ENCODE measurements around the gene EHD2.

EHD2 gene

GRCh38 chr19:47749326-47749725 lies 36.1 kb downstream of the EHD2 start:
- TF ChIP-seq, protein P1, sequence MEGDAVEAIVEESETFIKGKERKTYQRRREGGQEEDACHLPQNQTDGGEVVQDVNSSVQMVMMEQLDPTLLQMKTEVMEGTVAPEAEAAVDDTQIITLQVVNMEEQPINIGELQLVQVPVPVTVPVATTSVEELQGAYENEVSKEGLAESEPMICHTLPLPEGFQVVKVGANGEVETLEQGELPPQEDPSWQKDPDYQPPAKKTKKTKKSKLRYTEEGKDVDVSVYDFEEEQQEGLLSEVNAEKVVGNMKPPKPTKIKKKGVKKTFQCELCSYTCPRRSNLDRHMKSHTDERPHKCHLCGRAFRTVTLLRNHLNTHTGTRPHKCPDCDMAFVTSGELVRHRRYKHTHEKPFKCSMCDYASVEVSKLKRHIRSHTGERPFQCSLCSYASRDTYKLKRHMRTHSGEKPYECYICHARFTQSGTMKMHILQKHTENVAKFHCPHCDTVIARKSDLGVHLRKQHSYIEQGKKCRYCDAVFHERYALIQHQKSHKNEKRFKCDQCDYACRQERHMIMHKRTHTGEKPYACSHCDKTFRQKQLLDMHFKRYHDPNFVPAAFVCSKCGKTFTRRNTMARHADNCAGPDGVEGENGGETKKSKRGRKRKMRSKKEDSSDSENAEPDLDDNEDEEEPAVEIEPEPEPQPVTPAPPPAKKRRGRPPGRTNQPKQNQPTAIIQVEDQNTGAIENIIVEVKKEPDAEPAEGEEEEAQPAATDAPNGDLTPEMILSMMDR (conservative IDR thresholded peaks at IDR 0.05; ENCODE audit: control insufficient read depth, insufficient read depth, low read depth, low read length) = no peak
- DNase-seq (ENCODE audit: low read depth) = no peak
- H3K4me3 ChIP-seq (ENCODE audit: control insufficient read depth, low read depth, low read length) = no peak overlapping the region

DNA sequence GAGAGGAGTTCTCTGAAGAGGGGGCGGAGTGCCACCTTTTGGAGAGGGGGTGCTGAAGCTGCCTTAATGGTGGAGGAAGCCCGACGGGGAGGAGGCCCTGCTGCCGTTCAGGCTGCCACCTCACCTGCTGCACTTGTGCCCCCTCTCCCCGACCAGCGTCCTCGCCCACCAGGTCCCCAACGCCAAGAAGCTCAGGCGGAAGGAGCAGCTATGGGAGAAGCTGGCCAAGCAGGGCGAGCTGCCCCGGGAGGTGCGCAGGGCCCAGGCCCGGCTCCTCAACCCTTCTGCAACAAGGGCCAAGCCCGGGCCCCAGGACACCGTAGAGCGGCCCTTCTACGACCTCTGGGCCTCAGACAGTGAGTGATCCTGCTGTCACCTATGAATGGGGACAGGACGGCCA lies 37.5 kb downstream of the EHD2 start:
- DNase-seq (ENCODE audit: low read depth) = no peak
- TF ChIP-seq, protein P1 (conservative IDR thresholded peaks at IDR 0.05; ENCODE audit: control insufficient read depth, insufficient read depth, low read depth, low read length) = no peak
- H3K4me3 ChIP-seq (ENCODE audit: control insufficient read depth, low read depth, low read length) = no peak overlapping the region

DNA sequence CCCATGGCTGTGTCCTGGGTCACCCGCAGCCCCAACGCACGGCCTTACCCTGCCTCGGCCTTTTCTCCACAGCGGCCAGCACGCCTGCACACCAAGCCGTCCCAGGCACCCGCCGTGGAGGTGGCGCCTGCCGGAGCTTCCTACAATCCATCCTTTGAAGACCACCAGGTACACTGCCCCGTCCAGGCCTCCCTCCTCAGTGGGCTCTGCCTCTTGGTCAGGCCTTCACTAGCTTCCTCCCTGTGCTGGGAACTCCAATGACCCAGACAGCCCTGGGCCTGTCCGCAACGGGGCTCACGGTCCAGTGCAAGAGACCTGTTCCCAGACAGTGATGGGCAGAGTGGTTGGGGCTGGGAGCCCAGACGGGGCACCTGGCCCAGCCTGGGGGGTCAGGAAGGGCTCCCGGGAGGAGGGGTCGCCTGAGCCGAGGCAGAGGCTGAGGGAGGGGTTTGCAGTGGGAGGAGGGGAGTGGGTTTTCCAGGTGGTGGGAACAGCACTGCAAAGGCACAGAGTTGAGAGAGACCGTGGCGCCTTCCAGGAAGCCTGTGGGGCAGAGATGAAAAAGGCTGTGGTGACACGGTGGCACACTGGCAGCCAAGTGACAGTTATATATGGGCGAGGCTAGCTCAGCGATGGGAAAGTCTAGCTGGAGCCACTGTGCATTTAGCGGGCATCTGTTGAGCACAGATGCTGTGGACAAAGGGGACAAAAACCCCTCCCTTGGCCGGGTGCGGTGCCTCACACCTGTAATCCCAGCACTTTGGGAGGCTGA lies 39.4 kb downstream of the EHD2 start:
- TF ChIP-seq, protein P1 (conservative IDR thresholded peaks at IDR 0.05; ENCODE audit: control insufficient read depth, insufficient read depth, low read depth, low read length) = no peak
- no peak overlapping the region for H3K4me3 ChIP-seq (ENCODE audit: control insufficient read depth, low read depth, low read length)
- DNase-seq (ENCODE audit: low read depth) = no peak

DNA sequence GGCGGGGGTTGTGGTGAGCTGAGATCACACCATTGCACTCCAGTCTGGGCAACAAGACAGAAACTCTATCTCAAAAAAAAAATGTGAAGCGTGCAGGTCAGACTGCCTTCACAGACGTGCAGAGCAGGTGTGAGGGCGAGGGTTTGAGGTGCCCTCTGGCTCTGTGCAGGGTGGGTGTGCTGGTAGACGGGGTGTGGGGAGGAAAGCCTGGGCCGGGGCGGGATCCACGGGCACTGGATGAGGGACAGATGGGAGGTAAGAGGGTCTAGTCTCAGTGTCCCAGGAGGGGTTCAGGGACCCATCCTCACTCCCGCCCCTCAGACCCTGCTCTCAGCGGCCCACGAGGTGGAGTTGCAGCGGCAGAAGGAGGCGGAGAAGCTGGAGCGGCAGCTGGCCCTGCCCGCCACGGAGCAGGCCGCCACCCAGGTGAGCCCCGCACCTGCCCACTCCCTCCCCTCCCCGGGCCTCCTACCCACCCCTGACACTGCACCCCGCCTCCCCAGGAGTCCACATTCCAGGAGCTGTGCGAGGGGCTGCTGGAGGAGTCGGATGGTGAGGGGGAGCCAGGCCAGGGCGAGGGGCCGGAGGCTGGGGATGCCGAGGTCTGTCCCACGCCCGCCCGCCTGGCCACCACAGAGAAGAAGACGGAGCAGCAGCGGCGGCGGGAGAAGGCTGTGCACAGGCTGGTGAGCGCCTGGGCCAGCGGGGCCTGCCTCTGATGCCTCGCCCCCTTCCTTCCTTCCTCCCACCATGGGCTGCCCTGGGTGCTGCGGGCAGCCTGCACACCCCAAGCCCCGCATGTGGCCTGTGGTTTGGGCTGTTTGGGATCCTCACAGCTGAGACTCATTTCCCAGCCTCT lies 41.2 kb downstream of the EHD2 start:
- H3K4me3 ChIP-seq (ENCODE audit: control insufficient read depth, low read depth, low read length) = no peak overlapping the region
- TF ChIP-seq, protein P1 (conservative IDR thresholded peaks at IDR 0.05; ENCODE audit: control insufficient read depth, insufficient read depth, low read depth, low read length) = no peak
- DNase-seq (ENCODE audit: low read depth) = no peak

DNA sequence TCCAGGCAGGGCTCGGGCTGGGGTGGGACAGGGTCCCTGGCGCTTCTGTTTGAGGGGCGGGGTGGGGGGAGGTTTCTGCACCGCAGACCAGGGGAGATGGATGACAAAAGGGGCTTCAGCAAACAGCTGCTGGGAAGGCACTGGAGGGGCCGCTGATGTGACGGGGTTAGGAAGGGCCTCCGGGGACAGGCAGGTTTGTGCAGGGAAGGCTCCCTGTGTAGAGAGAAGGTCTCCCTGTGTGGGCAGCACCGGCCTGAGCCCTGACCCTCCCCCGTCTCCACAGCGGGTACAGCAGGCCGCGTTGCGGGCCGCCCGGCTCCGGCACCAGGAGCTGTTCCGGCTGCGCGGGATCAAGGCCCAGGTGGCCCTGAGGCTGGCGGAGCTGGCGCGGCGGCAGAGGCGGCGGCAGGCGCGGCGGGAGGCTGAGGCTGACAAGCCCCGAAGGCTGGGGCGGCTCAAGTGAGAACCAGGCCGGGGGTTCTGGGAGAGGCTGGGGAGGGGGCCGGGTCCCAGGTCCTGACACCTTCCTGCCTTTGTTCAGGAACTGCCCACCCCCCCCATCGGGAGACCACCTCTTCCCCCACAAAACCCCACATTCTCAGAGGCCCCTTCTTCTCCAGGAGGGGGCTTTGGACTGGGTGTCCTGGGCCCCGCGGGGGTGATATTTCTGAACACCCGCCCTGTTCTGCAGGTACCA lies 42.0 kb downstream of the EHD2 start:
- no peak overlapping the region for H3K4me3 ChIP-seq (ENCODE audit: control insufficient read depth, low read depth, low read length)
- TF ChIP-seq, protein P1 (conservative IDR thresholded peaks at IDR 0.05; ENCODE audit: control insufficient read depth, insufficient read depth, low read depth, low read length) = no peak
- no peak for DNase-seq (ENCODE audit: low read depth)

DNA sequence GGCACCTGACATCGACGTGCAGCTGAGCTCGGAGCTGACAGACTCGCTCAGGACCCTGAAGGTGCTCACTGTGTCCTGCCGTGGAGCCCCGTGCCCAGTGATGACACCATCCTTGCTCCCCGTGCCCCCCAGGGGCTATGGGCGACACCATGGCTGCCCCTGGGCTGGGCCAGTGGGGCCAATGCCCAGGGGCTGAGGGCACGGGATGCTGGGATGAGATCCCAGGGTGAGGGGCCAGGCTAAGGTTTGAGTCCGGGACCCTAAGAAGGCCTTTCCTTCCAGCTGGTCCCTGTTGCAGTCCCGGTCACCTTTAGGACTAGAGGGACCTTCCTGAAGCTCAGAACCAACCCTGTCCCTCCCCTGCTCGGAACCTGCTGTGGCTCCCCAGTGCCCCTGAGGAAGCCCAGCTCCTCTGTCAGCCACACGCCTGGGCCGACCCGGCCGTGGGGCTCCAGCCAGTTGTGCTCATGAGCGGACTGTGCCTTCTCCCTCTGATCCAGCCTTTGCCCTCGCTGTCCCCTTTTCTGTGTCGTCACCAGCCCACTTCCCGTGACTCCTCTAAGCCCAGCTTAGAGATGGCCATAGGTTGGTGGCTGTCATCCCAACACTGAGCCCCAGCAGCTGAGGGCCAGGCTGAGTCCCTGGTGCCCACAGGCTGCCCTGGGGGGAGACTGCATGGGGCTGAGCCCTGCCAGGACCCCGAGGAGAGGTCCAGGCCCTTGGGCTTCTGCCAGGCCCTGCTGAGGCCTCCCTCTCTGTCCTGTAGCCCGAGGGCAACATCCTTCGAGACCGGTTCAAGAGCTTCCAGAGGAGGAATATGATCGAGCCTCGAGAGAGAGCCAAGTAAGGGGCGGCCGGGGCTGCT lies 42.8 kb downstream of the EHD2 start:
- TF ChIP-seq, protein P1 (conservative IDR thresholded peaks at IDR 0.05; ENCODE audit: control insufficient read depth, insufficient read depth, low read depth, low read length) = no peak
- no peak for DNase-seq (ENCODE audit: low read depth)
- no peak overlapping the region for H3K4me3 ChIP-seq (ENCODE audit: control insufficient read depth, low read depth, low read length)
